GM23338 (cell line): ENCODE data around the gene LOXL3. TPM values are rescaled to one million over a fixed set of nuclear protein-coding genes. Genes with fewer than 3 reads are reported as not detected.

Experiments used
- ATAC-seq: fragments of 200-7000 bp; cut with Tn5 transposase; 3 replicates; pipeline ENCODE4 v1.9.1; 2020
- DNase-seq: peaks from one replicate; pipeline ENCODE4 v3.0.0-alpha.2; 2015; ENCODE audit warnings: low spot score
- H2AFZ ChIP-seq: fragments of 200-600 bp; sonication (generic); 2 replicates; pipeline ENCODE4 v1.8.0; 2016; ENCODE audit warnings: antibody characterized with exemption, mild to moderate bottlenecking, moderate library complexity
- H3F3A ChIP-seq: fragments of 200-600 bp; sonication (generic); replicated peaks from 2 replicates; pipeline ENCODE4 v1.8.0; 2017; ENCODE audit warnings: antibody characterized with exemption, mixed run types, low read depth
- H3K27ac ChIP-seq: fragments of 200-600 bp; sonication (generic); 2 replicates; pipeline ENCODE4 v1.6.1; 2016; ENCODE audit warnings: low read depth
- H3K27me3 ChIP-seq: fragments of 200-600 bp; sonication (generic); 2 replicates; pipeline ENCODE4 v1.8.0; 2016; ENCODE audit warnings: mild to moderate bottlenecking, mixed run types, moderate library complexity; ENCODE audit not compliant: insufficient read depth
- H3K36me3 ChIP-seq: fragments of 200-600 bp; sonication (generic); 2 replicates; pipeline ENCODE4 v1.8.0; 2016; ENCODE audit warnings: mild to moderate bottlenecking; ENCODE audit not compliant: insufficient read depth
- H3K4me1 ChIP-seq: fragments of 200-600 bp; sonication (generic); 2 replicates; pipeline ENCODE4 v1.8.0; 2016; ENCODE audit warnings: mild to moderate bottlenecking, moderate library complexity; ENCODE audit not compliant: insufficient read depth
- H3K4me2 ChIP-seq: fragments of 200-600 bp; sonication (generic); 2 replicates; pipeline ENCODE4 v1.7.1; 2017; ENCODE audit warnings: mixed run types
- H3K4me3 ChIP-seq: fragments of 200-600 bp; sonication (generic); 2 replicates; pipeline ENCODE4 v1.6.1; 2016; ENCODE audit warnings: mixed run types
- H3K79me2 ChIP-seq: fragments of 200-600 bp; sonication (generic); replicated peaks from 2 replicates; pipeline ENCODE4 v1.8.0; 2017; ENCODE audit warnings: mild to moderate bottlenecking; ENCODE audit not compliant: insufficient read depth
- H3K9me2 ChIP-seq: fragments of 200-600 bp; sonication (generic); 2 replicates; pipeline ENCODE4 v1.8.0; 2017; ENCODE audit not compliant: insufficient read depth
- H4K20me1 ChIP-seq: fragments of 200-600 bp; sonication (generic); replicated peaks from 2 replicates; pipeline ENCODE4 v1.8.0; 2017; ENCODE audit warnings: mild to moderate bottlenecking; ENCODE audit not compliant: insufficient read depth
- H3K27ac Mint-ChIP-seq: 2 replicates; pipeline ENCODE4 v1.8.0; 2020; ENCODE audit warnings: inconsistent platforms, mild to moderate bottlenecking, moderate library complexity, mixed read lengths
- H3K27me3 Mint-ChIP-seq: 3 replicates; pipeline ENCODE4 v1.8.0; 2022; ENCODE audit warnings: low read depth, mild to moderate bottlenecking, moderate library complexity, mixed read lengths, inconsistent platforms; ENCODE audit not compliant: insufficient read depth, poor library complexity
- H3K36me3 Mint-ChIP-seq: 3 replicates; pipeline ENCODE4 v1.8.0; 2021; ENCODE audit warnings: low read depth, mild to moderate bottlenecking, inconsistent platforms, moderate library complexity, mixed read lengths
- H3K4me1 Mint-ChIP-seq: 3 replicates; pipeline ENCODE4 v1.8.0; 2020; ENCODE audit warnings: mild to moderate bottlenecking, inconsistent platforms, mixed read lengths
- H3K4me3 Mint-ChIP-seq: 3 replicates; pipeline ENCODE4 v1.8.0; 2021; ENCODE audit warnings: moderate library complexity, mild to moderate bottlenecking, inconsistent platforms, mixed read lengths
- H3K9me3 Mint-ChIP-seq: 3 replicates; pipeline ENCODE4 v1.8.0; 2020; ENCODE audit warnings: moderate library complexity, mild to moderate bottlenecking, inconsistent platforms, mixed read lengths
- CREB1 ChIP-seq: fragments of 250-450 bp; sonication (Bioruptor Pico); IDR thresholded peaks from 2 replicates; pipeline ENCODE4 v1.5.0; 2020; ENCODE audit warnings: low read depth, mild to moderate bottlenecking, moderate library complexity
- CTCF ChIP-seq, 2 experiments: fragments of 200-600 bp in 1 of 2; sonication (generic) in 1 of 2; conservative IDR thresholded peaks; 2 replicates each; pipeline versions ENCODE4 v1.5.1 to v1.6.1; 2016 to 2017; ENCODE audit warnings: antibody characterized with exemption in 2 of 2, low read depth in 2 of 2, mild to moderate bottlenecking in 2 of 2, moderate library complexity in 1 of 2
- EZH2phosphoT487 ChIP-seq: fragments of 200-600 bp; sonication (generic); IDR thresholded peaks from one replicate; pipeline ENCODE4 v1.8.1; 2018; ENCODE audit warnings: antibody characterized with exemption; ENCODE audit not compliant: unreplicated experiment
- JUNB ChIP-seq: IDR thresholded peaks from one replicate; pipeline ENCODE4 v1.6.1; 2016; ENCODE audit warnings: antibody characterized with exemption; ENCODE audit not compliant: unreplicated experiment
- STAT1 ChIP-seq: IDR thresholded peaks from one replicate; pipeline ENCODE4 v1.6.1; 2016; ENCODE audit warnings: antibody characterized with exemption; ENCODE audit not compliant: unreplicated experiment
- ZNF114 ChIP-seq: fragments of 250-450 bp; sonication (Bioruptor Pico); IDR thresholded peaks from 2 replicates; pipeline ENCODE4 v1.5.0; 2020; ENCODE audit warnings: mild to moderate bottlenecking, moderate library complexity
- ZNF331 ChIP-seq: fragments of 250-450 bp; sonication (Bioruptor Pico); IDR thresholded peaks from 2 replicates; pipeline ENCODE4 v1.5.0; 2020; ENCODE audit warnings: low read depth, mild to moderate bottlenecking, moderate library complexity
- polyA plus RNA-seq: library from polyadenylated mRNA; unstranded; fragments of >200 nt; fragmentation: Nextera tagmentation; extraction: Ambion mirVana; gene quantifications from 2 replicates; pipeline ENCODE4 v1.2.1, GENCODE V29; 2016
- total RNA-seq: library from RNA; depleted of rRNA; stranded (reverse); fragments of >200 nt; shearing (Covaris generic); gene quantifications from 2 replicates; pipeline ENCODE4 v1.2.3, GENCODE V29; 2014
- TF ChIP-seq, protein P1 (sequence below): IDR thresholded peaks from one replicate; pipeline ENCODE4 v1.6.1; 2018; ENCODE audit warnings: antibody characterized with exemption; ENCODE audit not compliant: unreplicated experiment
- TF ChIP-seq, protein P2 (sequence below): fragments of 250-450 bp; sonication (Bioruptor Pico); IDR thresholded peaks from 2 replicates; pipeline ENCODE4 v1.5.0; 2020; ENCODE audit warnings: mild to moderate bottlenecking, moderate library complexity

LOXL3 gene
- total and polyA plus RNA-seq, 2 experiments from 2014 or later = 4.7 to 14.9 TPM

DNA sequence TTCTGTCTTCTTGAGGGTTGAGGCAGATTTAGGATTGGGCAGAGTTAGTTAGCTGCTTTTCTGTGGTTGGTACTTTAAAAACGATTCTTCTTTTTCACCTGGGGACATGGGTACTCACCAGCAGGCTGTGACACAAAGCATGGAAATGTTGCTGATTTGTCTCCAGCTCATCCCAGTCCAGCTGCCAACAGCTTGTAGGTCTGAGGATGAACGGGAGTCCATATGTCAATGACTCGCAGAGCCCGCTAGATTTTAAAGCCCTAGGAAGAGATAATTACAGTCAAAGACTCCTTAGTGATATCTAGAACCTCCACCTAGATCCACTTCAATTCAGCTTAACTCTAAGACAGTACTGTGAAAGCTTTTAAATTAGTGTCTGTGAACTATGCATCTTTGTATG, 21.6 kb upstream of the LOXL3 start:
- no peaks in the 10 kb centered on the region for H3K9me3 Mint-ChIP-seq
- no peaks in the 10 kb centered on the region for H3K36me3 ChIP-seq
- no peak for TF ChIP-seq CREB1
- TF ChIP-seq, protein P1, sequence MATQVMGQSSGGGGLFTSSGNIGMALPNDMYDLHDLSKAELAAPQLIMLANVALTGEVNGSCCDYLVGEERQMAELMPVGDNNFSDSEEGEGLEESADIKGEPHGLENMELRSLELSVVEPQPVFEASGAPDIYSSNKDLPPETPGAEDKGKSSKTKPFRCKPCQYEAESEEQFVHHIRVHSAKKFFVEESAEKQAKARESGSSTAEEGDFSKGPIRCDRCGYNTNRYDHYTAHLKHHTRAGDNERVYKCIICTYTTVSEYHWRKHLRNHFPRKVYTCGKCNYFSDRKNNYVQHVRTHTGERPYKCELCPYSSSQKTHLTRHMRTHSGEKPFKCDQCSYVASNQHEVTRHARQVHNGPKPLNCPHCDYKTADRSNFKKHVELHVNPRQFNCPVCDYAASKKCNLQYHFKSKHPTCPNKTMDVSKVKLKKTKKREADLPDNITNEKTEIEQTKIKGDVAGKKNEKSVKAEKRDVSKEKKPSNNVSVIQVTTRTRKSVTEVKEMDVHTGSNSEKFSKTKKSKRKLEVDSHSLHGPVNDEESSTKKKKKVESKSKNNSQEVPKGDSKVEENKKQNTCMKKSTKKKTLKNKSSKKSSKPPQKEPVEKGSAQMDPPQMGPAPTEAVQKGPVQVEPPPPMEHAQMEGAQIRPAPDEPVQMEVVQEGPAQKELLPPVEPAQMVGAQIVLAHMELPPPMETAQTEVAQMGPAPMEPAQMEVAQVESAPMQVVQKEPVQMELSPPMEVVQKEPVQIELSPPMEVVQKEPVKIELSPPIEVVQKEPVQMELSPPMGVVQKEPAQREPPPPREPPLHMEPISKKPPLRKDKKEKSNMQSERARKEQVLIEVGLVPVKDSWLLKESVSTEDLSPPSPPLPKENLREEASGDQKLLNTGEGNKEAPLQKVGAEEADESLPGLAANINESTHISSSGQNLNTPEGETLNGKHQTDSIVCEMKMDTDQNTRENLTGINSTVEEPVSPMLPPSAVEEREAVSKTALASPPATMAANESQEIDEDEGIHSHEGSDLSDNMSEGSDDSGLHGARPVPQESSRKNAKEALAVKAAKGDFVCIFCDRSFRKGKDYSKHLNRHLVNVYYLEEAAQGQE = no peak
- TF ChIP-seq ZNF114 (CRISPR knock-in tag) = no peak
- TF ChIP-seq, protein P2, sequence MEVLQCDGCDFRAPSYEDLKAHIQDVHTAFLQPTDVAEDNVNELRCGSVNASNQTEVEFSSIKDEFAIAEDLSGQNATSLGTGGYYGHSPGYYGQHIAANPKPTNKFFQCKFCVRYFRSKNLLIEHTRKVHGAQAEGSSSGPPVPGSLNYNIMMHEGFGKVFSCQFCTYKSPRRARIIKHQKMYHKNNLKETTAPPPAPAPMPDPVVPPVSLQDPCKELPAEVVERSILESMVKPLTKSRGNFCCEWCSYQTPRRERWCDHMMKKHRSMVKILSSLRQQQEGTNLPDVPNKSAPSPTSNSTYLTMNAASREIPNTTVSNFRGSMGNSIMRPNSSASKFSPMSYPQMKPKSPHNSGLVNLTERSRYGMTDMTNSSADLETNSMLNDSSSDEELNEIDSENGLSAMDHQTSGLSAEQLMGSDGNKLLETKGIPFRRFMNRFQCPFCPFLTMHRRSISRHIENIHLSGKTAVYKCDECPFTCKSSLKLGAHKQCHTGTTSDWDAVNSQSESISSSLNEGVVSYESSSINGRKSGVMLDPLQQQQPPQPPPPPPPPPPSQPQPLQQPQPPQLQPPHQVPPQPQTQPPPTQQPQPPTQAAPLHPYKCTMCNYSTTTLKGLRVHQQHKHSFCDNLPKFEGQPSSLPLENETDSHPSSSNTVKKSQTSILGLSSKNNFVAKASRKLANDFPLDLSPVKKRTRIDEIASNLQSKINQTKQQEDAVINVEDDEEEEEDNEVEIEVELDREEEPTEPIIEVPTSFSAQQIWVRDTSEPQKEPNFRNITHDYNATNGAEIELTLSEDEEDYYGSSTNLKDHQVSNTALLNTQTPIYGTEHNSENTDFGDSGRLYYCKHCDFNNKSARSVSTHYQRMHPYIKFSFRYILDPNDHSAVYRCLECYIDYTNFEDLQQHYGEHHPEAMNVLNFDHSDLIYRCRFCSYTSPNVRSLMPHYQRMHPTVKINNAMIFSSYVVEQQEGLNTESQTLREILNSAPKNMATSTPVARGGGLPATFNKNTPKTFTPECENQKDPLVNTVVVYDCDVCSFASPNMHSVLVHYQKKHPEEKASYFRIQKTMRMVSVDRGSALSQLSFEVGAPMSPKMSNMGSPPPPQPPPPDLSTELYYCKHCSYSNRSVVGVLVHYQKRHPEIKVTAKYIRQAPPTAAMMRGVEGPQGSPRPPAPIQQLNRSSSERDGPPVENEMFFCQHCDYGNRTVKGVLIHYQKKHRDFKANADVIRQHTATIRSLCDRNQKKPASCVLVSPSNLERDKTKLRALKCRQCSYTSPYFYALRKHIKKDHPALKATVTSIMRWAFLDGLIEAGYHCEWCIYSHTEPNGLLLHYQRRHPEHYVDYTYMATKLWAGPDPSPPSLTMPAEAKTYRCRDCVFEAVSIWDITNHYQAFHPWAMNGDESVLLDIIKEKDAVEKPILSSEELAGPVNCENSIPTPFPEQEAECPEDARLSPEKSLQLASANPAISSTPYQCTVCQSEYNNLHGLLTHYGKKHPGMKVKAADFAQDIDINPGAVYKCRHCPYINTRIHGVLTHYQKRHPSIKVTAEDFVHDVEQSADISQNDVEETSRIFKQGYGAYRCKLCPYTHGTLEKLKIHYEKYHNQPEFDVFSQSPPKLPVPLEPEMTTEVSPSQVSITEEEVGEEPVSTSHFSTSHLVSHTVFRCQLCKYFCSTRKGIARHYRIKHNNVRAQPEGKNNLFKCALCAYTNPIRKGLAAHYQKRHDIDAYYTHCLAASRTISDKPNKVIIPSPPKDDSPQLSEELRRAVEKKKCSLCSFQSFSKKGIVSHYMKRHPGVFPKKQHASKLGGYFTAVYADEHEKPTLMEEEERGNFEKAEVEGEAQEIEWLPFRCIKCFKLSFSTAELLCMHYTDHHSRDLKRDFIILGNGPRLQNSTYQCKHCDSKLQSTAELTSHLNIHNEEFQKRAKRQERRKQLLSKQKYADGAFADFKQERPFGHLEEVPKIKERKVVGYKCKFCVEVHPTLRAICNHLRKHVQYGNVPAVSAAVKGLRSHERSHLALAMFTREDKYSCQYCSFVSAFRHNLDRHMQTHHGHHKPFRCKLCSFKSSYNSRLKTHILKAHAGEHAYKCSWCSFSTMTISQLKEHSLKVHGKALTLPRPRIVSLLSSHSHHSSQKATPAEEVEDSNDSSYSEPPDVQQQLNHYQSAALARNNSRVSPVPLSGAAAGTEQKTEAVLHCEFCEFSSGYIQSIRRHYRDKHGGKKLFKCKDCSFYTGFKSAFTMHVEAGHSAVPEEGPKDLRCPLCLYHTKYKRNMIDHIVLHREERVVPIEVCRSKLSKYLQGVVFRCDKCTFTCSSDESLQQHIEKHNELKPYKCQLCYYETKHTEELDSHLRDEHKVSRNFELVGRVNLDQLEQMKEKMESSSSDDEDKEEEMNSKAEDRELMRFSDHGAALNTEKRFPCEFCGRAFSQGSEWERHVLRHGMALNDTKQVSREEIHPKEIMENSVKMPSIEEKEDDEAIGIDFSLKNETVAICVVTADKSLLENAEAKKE (CRISPR knock-in tag) = no peak
- TF ChIP-seq ZNF331 (CRISPR knock-in tag) = no peak
- no peak for TF ChIP-seq JUNB
- no peak for TF ChIP-seq STAT1
- no peak for TF ChIP-seq EZH2phosphoT487
- no peak for TF ChIP-seq CTCF (conservative IDR thresholded peaks at IDR 0.05; ENCODE audit: low read depth in 2 of 2)
- H3K27ac ChIP-seq = no peak overlapping the region
- no peaks in the 10 kb centered on the region for H3K36me3 Mint-ChIP-seq
- no peaks in the 10 kb centered on the region for H3K4me1 ChIP-seq
- no peaks in the 10 kb centered on the region for H3K27me3 ChIP-seq
- H4K20me1 ChIP-seq = no peaks in the 10 kb centered on the region
- H3K4me1 Mint-ChIP-seq = peaks cover 7% of the 10 kb centered on the region
- H3K79me2 ChIP-seq = no peaks in the 10 kb centered on the region
- H3K9me2 ChIP-seq = no peaks in the 10 kb centered on the region
- H3K27me3 Mint-ChIP-seq = no peaks in the 10 kb centered on the region
- H3K4me3 ChIP-seq = no peak overlapping the region
- ATAC-seq (no peak), DNase-seq (no peak)
- H2AFZ ChIP-seq = no peak overlapping the region
- no peak overlapping the region for H3K27ac Mint-ChIP-seq
- H3K4me2 ChIP-seq = no peak overlapping the region
- no peak overlapping the region for H3K4me3 Mint-ChIP-seq
- H3F3A ChIP-seq = no peaks in the 10 kb centered on the region
